ENCODE results near the gene CERK. TPM values are rescaled to one million over a fixed set of nuclear protein-coding genes. Genes with fewer than 3 reads are reported as not detected.

The CERK gene
- total and polyA plus RNA-seq, 2 donors, result 46.2 to 47.1 TPM

- WGBS, result 98% methylated on average over 15 of the region's 15 CpGs
- no peak for DNase-seq (ENCODE audit: low read depth in 6 of 9, low spot score in 9 of 9)
- H3K27me3 ChIP-seq (ENCODE audit: control insufficient read depth in 2 of 2, insufficient read depth in 1 of 2, low read length in 1 of 2), result no peaks in the 10 kb centered on the region
- peaks cover 11 to 18% of the 10 kb centered on the region in 2 donors for H3K4me1 ChIP-seq (ENCODE audit: control insufficient read depth in 2 of 2, insufficient read depth in 2 of 2, low read length in 2 of 2)
- H3K4me3 ChIP-seq (ENCODE audit: low read length in 2 of 2), result no peak overlapping the region
- no peak overlapping the region for H3K27ac ChIP-seq (ENCODE audit: low read depth in 1 of 2, low read length in 1 of 2)
- H3K36me3 ChIP-seq (ENCODE audit: control insufficient read depth in 2 of 2, insufficient read depth in 2 of 2, low read length in 1 of 2), result peaks cover 29 to 53% of the 10 kb centered on the region in 2 donors
- H3K9me3 ChIP-seq (ENCODE audit: control insufficient read depth in 2 of 2, insufficient read depth in 1 of 2, low read length in 1 of 2), result no peaks in the 10 kb centered on the region
These were observed 75.8 kb downstream of the CERK start for GRCh38 chr22:46662226-46662625.

GRCh38 chr22:46661221-46661851 lies 76.7 kb downstream of the CERK start:
- Histone ChIP-seq H3K36me3 (ENCODE audit: control insufficient read depth in 2 of 2, insufficient read depth in 2 of 2, low read length in 1 of 2) (peaks cover 22 to 45% of the 10 kb centered on the region in 2 donors), H3K4me1 (ENCODE audit: control insufficient read depth in 2 of 2, insufficient read depth in 2 of 2, low read length in 2 of 2) (peaks cover 11 to 18% of the 10 kb centered on the region in 2 donors), H3K4me3 (ENCODE audit: low read length in 2 of 2) (no peak overlapping the region), H3K27me3 (ENCODE audit: control insufficient read depth in 2 of 2, insufficient read depth in 1 of 2, low read length in 1 of 2) (no peaks in the 10 kb centered on the region), H3K9me3 (ENCODE audit: control insufficient read depth in 2 of 2, insufficient read depth in 1 of 2, low read length in 1 of 2) (no peaks in the 10 kb centered on the region), H3K27ac (ENCODE audit: low read depth in 1 of 2, low read length in 1 of 2) (peak overlapping the region; percentile 25 to 32)
- WGBS, result 89% methylated on average over 22 of the region's 22 CpGs
- DNase-seq (ENCODE audit: low read depth in 6 of 9, low spot score in 9 of 9), result no peak

GRCh38 chr22:46660604-46661201 lies 77.3 kb downstream of the CERK start:
- H3K9me3 ChIP-seq (ENCODE audit: control insufficient read depth in 2 of 2, insufficient read depth in 1 of 2, low read length in 1 of 2), result no peaks in the 10 kb centered on the region
- 27% methylated on average over 11 of the region's 11 CpGs for WGBS

GRCh38 chr22:46659791-46660186 lies 78.3 kb downstream of the CERK start:
- H3K4me3 ChIP-seq (ENCODE audit: low read length in 2 of 2), result no peak overlapping the region
- no peaks in the 10 kb centered on the region for H3K9me3 ChIP-seq (ENCODE audit: control insufficient read depth in 2 of 2, insufficient read depth in 1 of 2, low read length in 1 of 2)
- H3K4me1 ChIP-seq (ENCODE audit: control insufficient read depth in 2 of 2, insufficient read depth in 2 of 2, low read length in 2 of 2), result peaks cover 11 to 18% of the 10 kb centered on the region in 2 donors
- no peaks in the 10 kb centered on the region for H3K27me3 ChIP-seq (ENCODE audit: control insufficient read depth in 2 of 2, insufficient read depth in 1 of 2, low read length in 1 of 2)
- DNase-seq (ENCODE audit: low read depth in 6 of 9, low spot score in 9 of 9), result no peak
- H3K36me3 ChIP-seq (ENCODE audit: control insufficient read depth in 2 of 2, insufficient read depth in 2 of 2, low read length in 1 of 2), result peaks cover 12 to 30% of the 10 kb centered on the region in 2 donors
- 91% methylated on average over 12 of the region's 12 CpGs for WGBS
- H3K27ac ChIP-seq (ENCODE audit: low read depth in 1 of 2, low read length in 1 of 2), result peak overlapping the region in 1 of 2 donors; percentile 21

More at GRCh38 chr22:46660604-46661201, 77.3 kb downstream of the CERK start:
- Histone ChIP-seq H3K27me3 (ENCODE audit: control insufficient read depth in 2 of 2, insufficient read depth in 1 of 2, low read length in 1 of 2) (no peaks in the 10 kb centered on the region), H3K36me3 (ENCODE audit: control insufficient read depth in 2 of 2, insufficient read depth in 2 of 2, low read length in 1 of 2) (peaks cover 16 to 39% of the 10 kb centered on the region in 2 donors), H3K4me1 (ENCODE audit: control insufficient read depth in 2 of 2, insufficient read depth in 2 of 2, low read length in 2 of 2) (peaks cover 11 to 18% of the 10 kb centered on the region in 2 donors), H3K4me3 (ENCODE audit: low read length in 2 of 2) (no peak overlapping the region), H3K27ac (ENCODE audit: low read depth in 1 of 2, low read length in 1 of 2) (peak overlapping the region in 1 of 2 donors; percentile 55)
- DNase-seq (ENCODE audit: low read depth in 6 of 9, low spot score in 9 of 9), result no peak

- H3K27me3 ChIP-seq (ENCODE audit: control insufficient read depth in 2 of 2, insufficient read depth in 1 of 2, low read length in 1 of 2), result no peaks in the 10 kb centered on the region
- peaks cover 9 to 24% of the 10 kb centered on the region in 2 donors for H3K36me3 ChIP-seq (ENCODE audit: control insufficient read depth in 2 of 2, insufficient read depth in 2 of 2, low read length in 1 of 2)
- H3K9me3 ChIP-seq (ENCODE audit: control insufficient read depth in 2 of 2, insufficient read depth in 1 of 2, low read length in 1 of 2), result no peaks in the 10 kb centered on the region
- WGBS, result 96% methylated on average over 14 of the region's 14 CpGs
- peaks cover 11 to 18% of the 10 kb centered on the region in 2 donors for H3K4me1 ChIP-seq (ENCODE audit: control insufficient read depth in 2 of 2, insufficient read depth in 2 of 2, low read length in 2 of 2)
- DNase-seq (ENCODE audit: low read depth in 6 of 9, low spot score in 9 of 9), result no peak
- H3K4me3 ChIP-seq (ENCODE audit: low read length in 2 of 2), result no peak overlapping the region
- H3K27ac ChIP-seq (ENCODE audit: low read depth in 1 of 2, low read length in 1 of 2), result no peak overlapping the region
These were observed 78.8 kb downstream of the CERK start for GRCh38 chr22:46659059-46659790.

- Histone ChIP-seq H3K4me1 (ENCODE audit: control insufficient read depth in 2 of 2, insufficient read depth in 2 of 2, low read length in 2 of 2) (peaks cover 11 to 24% of the 10 kb centered on the region in 2 donors), H3K9me3 (ENCODE audit: control insufficient read depth in 2 of 2, insufficient read depth in 1 of 2, low read length in 1 of 2) (no peaks in the 10 kb centered on the region), H3K27me3 (ENCODE audit: control insufficient read depth in 2 of 2, insufficient read depth in 1 of 2, low read length in 1 of 2) (no peaks in the 10 kb centered on the region), H3K4me3 (ENCODE audit: low read length in 2 of 2) (no peak overlapping the region), H3K27ac (ENCODE audit: low read depth in 1 of 2, low read length in 1 of 2) (no peak overlapping the region), H3K36me3 (ENCODE audit: control insufficient read depth in 2 of 2, insufficient read depth in 2 of 2, low read length in 1 of 2) (peaks cover 9 to 15% of the 10 kb centered on the region in 2 donors)
- DNase-seq (ENCODE audit: low read depth in 6 of 9, low spot score in 9 of 9), result no peak
- 96% methylated on average over 37 of the region's 37 CpGs for WGBS
These were observed 79.8 kb downstream of the CERK start for GRCh38 chr22:46657996-46658947.

- no peak for DNase-seq (ENCODE audit: low read depth in 6 of 9, low spot score in 9 of 9)
These were observed 80.4 kb downstream of the CERK start for GRCh38 chr22:46657655-46657953.

GRCh38 chr22:46656856-46657654 lies 81.0 kb downstream of the CERK start:
- H3K9me3 ChIP-seq (ENCODE audit: control insufficient read depth in 2 of 2, insufficient read depth in 1 of 2, low read length in 1 of 2), result peaks cover 0 to 3% of the 10 kb centered on the region in 2 donors
- H3K4me3 ChIP-seq (ENCODE audit: low read length in 2 of 2), result no peak overlapping the region
- peaks cover 11 to 26% of the 10 kb centered on the region in 2 donors for H3K4me1 ChIP-seq (ENCODE audit: control insufficient read depth in 2 of 2, insufficient read depth in 2 of 2, low read length in 2 of 2)
- H3K27me3 ChIP-seq (ENCODE audit: control insufficient read depth in 2 of 2, insufficient read depth in 1 of 2, low read length in 1 of 2), result no peaks in the 10 kb centered on the region
- DNase-seq (ENCODE audit: low read depth in 6 of 9, low spot score in 9 of 9), result no peak
- H3K27ac ChIP-seq (ENCODE audit: low read depth in 1 of 2, low read length in 1 of 2), result no peak overlapping the region
- 96% methylated on average over 15 of the region's 15 CpGs for WGBS
- H3K36me3 ChIP-seq (ENCODE audit: control insufficient read depth in 2 of 2, insufficient read depth in 2 of 2, low read length in 1 of 2), result peaks cover 7 to 9% of the 10 kb centered on the region in 2 donors

More at GRCh38 chr22:46657655-46657953, 80.4 kb downstream of the CERK start:
- Histone ChIP-seq H3K27me3 (ENCODE audit: control insufficient read depth in 2 of 2, insufficient read depth in 1 of 2, low read length in 1 of 2) (no peaks in the 10 kb centered on the region), H3K4me1 (ENCODE audit: control insufficient read depth in 2 of 2, insufficient read depth in 2 of 2, low read length in 2 of 2) (peaks cover 11 to 26% of the 10 kb centered on the region in 2 donors), H3K9me3 (ENCODE audit: control insufficient read depth in 2 of 2, insufficient read depth in 1 of 2, low read length in 1 of 2) (peaks cover 0 to 3% of the 10 kb centered on the region in 2 donors), H3K4me3 (ENCODE audit: low read length in 2 of 2) (no peak overlapping the region), H3K27ac (ENCODE audit: low read depth in 1 of 2, low read length in 1 of 2) (no peak overlapping the region), H3K36me3 (ENCODE audit: control insufficient read depth in 2 of 2, insufficient read depth in 2 of 2, low read length in 1 of 2) (peaks cover 8 to 9% of the 10 kb centered on the region in 2 donors)
- 99% methylated on average over 10 of the region's 10 CpGs for WGBS

Measured in thymus (tissue), 11 donors.